HG03469 (cell line): ENCODE results near the gene RABAC1.
"Not testable (repeated sequence)": the region's sequence is repeated elsewhere in the genome, so short reads cannot be mapped to it uniquely, and the experiment has no call there.

ENCODE experiments used
- ATAC-seq: cut with Tn5 transposase; IDR thresholded peaks from one replicate; pipeline ENCODE4 v1.9.1; 2021; ENCODE audit warnings: mild to moderate bottlenecking, moderate library complexity, moderate number of reproducible peaks; ENCODE audit not compliant: unreplicated experiment

Gene RABAC1

DNA sequence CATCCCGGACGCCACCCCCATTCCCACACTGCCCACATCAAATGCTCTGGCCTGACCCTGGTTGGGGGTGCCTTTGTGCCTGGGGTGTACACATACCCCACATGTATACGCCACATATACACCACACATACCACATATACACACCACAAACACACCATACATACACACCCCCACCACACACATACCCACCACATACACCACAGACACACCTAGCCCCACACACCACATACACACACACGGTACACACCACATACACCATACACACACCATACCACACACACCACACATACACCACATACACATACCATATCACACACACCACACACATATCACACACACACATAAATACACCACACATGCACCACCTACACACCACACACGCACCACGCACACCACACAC is 41.0 kb downstream of the RABAC1 start:
- no peak for ATAC-seq

DNA sequence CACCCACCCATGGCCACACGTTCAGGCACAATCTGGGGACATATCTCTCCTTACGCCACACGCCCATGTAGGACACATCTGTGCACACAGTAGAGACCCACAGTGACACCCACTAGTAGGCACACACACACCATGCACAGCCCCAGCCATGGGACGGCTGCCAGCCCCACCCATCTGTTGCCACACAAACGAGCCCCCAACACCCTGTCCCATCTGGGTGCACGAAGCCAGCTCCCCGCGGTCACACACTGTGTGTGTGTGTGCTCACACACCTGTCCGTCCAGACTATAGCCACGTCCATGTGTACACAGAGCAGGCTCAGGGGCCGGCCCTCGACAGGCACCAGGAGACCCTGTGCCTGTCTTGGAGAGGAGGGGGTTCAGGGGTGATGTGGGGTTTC is 41.4 kb downstream of the RABAC1 start:
- ATAC-seq: no peak

DNA sequence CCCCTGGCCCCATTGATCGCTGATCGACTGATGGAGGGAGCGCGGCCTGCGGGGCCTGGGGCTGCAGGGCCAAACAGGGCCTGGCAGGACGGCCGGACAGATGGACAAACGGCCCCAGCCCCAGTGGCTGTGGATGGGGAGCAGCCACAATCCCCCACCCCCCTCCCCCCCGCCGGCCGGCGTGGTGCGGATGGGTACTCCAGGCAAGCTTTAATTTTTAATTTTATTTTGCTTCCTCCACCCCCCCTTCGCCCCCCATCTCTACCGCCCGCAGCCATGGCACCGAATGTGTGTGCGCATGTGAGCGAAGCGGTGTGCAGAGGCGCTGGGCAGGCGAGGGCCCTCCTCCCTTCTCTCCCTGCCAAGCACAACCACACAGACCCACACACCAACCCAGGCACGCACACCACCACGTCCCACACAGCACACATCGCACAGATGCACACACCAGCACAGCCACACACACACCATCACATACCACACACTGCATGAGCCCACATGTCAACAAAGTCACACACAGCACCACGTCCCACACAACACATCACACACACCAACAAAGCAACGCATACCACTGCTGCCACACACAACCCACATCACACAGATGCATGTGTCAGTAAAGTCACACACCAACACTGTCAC is 43.2 kb downstream of the RABAC1 start:
- ATAC-seq: no peak

DNA sequence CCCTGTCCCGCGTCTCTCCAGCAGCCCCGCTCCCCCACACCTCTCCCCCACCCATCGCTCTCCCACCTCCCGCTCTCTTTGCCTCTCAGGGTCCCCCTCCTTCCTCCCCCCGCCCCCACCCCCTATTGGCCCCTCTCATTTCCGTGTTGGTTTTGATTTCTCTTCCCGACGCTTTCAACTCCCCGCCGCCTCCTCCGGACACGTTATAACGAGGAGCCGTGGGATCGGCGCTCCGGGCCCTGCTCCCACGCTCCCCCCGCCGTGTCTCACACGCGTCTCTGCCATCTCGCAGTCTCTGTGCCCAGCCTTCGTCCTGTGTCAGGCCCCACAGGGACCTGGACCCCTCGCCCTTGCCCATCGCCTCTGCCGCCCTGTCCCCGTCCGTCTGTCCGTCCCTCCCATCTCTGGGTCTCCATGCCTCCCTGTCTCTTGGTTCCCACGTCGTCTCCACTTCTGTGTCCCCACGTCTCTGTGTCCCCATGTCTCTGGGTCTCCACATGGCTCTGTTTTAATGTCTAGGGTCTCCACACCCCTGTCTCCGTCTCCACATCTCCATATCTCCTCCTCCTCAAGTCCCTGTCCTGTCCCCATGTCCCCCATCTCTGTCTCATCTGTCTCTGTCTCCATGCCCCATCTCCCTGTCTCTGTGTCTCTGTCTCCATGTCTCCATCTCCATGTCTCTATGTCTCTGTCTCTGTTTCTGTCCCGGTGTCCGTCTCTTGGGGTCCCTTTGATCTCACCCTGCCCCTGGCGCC is 43.9 kb downstream of the RABAC1 start:
- no peak for ATAC-seq

DNA sequence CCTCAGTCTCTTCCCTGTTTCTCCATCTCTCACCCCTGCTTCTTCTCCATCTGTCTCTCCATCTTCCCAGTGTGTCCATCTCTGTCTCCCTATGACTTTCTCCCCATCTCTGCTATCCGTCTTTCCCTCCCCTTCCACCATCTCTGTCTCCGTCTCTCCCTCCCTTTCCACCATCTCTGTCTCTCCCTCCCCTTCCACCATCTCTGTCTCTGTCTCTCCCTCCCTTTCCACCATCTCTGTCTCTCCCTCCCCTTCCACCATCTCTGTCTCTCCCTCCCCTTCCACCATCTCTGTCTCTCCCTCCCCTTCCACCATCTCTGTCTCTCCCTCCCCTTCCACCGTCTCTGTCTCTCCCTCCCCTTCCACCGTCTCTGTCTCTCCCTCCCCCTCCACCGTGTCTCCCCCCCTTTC is 44.7 kb downstream of the RABAC1 start:
- not testable (repeated sequence) for ATAC-seq

DNA sequence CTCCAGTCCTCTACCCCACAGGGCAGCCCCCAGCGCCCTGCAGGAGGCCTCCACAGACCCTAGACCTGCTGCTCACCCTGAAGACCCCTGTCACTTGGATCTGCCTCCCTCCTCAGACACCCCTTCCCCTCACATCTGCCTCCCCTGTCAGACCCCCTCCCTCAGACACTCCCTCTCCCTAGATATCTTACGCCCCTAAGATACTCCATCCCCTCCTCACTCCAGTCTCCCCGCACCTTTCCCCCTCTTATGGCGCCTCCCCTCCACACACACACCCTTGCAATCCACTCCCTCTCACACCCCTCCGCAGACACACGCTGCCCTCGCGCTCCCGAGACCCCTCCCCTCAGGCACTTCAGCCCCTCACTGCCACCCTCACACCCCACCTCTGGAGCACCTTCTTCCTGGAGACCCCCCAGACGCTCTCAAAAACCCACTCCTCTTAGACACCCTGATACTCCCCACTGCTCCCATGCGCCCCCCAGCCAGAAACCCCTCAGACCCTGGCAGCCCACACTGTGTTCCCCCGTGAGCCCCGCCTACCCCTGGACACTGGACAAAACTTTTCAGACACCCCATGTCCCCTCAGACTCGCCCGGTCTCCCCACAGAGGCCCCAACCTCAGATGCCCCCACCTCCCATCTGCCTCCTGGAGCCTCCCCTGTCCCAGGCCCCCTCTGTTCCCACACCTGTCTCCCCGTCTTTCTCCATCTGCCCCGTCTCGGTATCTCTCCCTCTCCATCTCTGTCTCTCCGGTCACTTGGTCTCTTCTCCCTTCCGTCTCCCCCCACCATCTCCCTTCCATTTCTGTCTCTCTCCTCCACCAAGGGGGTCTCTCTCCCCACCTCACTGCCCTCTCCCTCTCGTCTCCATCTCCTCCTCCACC is 45.3 kb downstream of the RABAC1 start:
- ATAC-seq: no peak

DNA sequence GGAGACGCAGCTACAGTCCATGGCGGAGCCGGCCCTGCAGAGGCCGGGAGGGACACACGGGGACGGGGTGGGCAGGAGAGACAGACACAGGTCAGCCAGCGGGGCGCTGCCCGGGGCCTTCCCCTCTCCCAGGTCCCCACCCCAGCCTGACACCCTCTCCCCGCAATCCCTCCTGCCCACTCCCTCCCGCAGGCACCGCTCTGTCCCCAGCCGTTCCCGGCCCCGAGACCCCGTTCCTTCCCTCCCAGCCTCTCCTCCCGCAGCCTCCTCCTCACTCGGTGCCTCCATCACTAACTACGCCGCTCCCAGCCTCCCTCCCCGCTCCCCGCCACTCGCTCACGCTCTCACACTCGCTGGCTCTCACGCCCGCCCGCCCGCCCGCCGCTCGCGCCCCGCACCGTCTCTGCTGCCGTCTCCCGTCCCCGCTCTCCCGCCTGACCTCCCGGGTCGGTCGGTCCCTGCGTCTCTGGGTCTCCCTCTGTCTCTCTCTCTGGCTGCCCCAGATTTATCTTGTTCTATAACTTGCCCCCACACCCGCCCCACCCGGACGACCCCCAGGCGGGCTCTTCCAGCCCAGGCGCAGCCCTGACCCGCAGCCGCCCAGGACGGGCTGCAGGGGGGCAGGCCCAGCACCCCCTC is 46.1 kb downstream of the RABAC1 start:
- ATAC-seq: no peak

DNA sequence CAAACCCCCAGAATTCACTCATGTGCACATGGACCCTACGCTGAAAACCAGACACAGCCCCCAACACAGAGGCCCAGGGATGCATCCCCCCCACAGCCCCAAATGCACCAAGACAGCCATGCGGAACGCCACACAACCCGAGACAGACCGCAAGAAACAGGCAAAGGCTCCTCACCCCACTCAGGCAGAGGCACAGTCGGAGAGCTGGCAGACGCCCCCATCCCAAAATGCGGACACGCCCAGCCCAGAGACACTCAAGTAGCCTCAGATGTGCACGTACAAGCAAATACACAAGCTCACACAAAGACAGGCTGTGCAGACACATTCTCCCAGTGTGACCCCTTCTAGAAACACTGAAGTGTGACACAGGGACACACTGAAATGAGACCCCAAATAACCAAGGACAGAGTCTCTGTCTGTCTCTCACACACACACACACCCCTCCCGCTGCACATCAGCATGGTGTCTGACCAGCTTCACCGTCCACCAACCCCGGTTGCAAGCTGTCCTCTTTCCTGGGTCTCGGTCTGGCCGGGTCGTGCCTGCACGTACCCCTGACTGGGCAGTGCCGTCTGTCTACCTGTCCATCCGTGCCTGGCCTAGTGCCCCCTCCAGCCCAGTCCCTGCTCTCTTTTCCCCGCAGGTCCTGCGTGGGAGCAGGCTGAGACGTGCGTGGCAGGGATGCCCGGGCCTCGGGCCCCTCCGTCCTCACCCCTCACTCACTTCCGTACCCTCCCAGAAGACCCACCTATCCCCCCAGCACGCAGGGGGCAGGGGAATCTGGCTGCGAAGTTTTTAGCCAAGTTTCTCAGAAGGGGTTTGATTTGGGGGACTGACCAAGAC is 47.0 kb downstream of the RABAC1 start:
- no peak for ATAC-seq

DNA sequence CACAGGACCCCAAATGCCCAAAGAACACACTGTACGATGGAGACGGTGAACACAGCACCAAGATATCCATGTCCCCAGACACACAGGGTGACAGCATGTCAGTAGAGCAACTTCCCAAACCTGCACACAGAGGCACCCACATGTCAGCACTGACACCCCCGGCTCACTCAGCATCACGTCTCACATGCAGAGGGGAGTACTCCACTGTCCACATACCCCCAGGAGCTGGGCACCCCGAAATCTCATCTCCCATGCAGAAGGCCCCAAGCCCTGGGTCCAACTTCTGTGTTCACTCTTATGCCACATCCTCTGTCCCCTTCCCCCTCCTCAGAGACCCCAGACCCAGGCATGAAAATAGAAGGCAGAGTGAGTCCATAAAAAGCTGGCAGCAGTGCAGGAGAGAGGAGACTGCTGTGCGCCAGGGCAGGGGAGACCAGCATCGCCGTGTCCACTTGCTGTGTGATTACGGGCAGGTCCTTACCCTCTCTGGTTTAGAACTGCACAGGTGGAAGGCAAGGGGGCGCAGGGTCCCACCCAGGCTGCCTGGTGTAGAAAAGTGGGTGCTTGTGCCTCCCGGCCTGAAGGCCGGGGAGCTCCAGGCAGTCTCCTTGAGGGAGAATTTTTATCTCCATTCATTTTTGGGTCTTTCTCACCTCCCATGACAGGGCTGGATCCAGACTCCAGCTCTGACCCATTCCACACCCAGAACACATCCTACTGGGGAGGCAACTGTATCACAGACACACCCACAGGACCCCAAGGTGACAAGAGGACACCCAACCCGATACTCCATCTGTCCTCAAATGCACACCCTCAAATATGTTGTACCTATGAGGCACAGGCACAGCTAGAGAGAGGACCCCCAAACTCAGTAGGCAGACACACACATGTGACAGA is 47.9 kb downstream of the RABAC1 start:
- ATAC-seq: no peak

DNA sequence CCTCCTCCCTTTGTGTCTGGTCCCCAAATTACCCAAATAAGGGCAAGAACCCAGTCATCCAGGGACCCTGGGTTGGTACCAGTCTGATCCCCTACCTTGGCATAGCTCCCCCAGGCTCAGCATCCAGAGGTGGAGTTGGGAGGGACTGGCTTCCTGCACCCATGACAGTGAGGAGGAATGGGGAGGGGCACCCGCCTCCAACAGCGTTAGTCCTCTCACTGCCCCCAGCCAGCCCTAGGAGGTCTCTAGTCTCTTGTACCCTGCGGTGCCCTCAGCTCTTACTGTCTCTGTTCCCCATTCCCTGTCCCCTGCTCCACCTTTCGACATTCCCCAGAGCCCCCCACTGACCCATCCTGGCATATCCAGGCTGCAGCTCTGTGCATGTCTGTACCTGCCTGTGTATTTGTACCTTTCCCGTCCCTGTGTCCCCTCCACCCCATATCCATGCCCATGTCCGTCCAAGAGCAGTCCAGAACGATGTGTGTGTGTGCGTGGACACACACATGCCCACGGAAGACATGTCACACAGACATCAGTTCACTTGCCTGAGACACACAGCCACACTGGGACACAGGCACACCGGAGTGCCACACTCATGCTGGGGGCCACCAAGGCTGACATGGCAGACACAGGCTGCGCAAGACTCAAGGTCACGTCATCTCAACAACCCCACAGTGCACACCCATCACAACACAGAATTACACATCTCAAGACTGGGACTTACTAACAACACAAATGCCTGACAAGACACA is 48.7 kb downstream of the RABAC1 start:
- ATAC-seq: no peak

DNA sequence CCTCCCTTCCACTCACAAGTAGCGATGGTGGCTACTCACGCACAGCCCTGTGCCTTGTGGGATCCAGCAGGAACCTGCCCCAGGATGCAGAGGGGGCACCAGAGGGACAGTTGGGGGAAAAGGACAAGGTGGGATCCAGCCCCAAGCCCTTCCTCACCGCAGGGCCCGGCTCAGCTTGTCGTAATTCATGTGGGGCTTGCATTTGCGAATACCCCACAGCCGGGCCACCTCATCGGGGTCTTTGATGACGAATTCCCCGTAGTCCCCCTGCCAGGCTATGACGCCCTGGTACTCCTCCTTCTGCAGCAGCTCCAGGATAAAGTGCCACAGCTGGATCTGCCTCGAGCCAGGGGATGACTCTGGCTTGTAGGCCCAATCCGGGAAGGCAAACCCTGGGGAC is 49.4 kb downstream of the RABAC1 start:
- ATAC-seq: no peak

DNA sequence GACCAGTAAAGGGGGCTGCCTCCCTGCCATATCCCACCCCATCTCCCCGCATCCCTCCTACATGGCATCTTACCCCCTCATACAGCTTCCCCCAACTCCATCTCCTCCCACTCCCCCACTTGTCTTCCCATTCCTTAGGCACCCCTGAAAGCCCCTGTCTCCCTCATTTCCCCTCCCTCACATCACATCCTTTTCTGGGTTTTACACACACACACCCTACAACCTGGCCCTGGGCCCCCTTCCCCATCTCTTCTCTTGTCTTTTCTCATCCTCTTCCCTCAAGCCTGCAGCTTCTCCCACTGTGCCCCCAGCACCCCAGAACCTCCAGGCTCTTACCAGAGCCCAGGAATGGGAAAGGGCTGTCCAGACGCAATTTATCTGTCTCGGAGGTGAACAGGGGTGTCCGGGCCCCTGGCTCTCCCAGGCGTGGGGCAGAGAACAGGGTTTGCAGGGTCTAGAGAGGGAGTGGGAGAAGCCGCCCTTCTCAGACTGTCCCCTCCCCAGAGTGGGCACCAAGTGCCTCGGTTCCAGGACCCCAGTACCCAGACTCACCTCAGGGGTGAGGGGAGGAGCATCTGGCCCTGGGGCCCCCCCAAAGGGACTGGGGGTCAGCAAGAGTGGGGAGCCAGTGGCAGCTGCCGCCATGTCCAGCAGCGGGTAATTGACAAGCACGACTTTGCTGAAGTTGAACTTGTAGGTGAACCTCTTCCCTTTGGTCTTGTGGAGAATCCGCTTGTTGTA is 50.2 kb downstream of the RABAC1 start:
- ATAC-seq: no peak

DNA sequence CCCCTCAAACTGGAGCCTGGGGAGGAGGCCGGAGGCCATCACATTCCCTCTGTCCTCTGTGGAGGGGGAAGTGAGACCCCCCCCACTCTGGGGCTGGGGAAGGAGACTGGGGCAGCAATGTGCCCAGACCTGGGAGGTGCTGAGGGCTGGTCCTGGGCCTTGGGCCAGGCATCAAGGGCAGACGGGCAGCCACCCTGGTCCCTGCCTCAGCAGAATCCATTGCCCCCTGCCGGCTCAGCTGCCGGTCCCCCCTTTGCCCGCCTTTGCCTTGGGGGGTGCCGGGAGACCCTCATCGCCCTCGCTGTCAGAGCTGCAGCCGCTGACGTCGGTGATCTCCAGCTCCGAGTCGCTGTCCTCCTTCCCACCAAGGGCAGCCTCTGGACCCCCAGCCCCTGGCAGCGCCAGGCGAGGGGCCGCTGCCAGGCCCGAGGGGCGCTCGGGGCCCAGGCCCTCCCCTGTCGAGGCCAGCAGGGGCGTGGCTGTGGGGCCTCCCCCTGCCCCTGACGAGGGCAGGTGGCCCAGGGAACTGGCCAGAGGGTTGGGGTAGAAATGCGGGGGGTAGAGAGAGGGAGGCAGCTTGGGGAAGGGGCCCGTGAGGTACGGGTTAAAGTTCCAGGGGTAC is 51.0 kb downstream of the RABAC1 start:
- no peak for ATAC-seq

DNA sequence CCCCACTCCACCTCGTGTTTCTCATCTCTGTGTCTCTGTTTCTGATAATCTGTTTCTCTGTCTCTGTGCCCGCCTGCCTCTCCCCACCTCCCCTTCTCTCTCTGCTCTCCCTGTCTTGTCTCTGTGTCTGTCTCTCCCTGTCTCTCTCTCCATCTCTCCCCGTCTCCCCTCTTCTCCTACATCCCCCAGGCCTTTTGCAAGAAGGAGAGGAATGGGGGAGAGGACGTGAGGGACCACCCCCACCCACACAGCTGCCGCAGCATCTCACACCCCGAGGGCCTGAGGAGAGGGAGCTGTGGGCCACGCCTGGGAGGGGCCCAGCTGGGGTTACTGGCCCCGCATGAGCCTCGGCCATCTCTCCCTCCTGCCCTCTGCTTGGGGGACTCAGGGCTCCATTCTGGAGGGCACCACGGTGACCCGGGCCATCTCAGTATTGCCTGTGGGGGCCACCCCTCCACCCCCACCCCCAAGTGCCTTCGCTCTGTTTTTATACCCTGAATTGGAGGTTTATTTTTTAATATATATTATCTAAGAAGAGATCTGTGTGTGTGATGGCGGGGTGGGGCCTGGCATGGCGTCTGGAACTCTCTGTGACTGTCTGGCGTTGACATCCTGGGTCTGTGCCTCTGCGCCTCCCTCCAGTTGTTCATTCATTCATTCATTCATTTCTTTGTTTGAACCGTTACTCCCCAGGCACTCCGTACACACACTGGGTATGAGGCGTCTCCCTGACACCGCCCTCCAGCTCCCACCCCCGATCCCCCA is 52.0 kb downstream of the RABAC1 start:
- no peak for ATAC-seq
